LoVo (cell line): ENCODE data around the gene AIMP1.

ENCODE experiments used
- DNase-seq: peaks from one replicate; pipeline ENCODE4 v3.0.0-alpha.2; 2016; ENCODE audit warnings: low spot score

Gene AIMP1

GRCh38 chr4:106315968-106316772, at the start of gene AIMP1, which contains the start of gene TBCK:
TSS of gene AIMP1 (plus strand) at chr4:106316550. CDS start at chr4:106325010, 8,460 bp downstream.
TSS of gene TBCK (minus strand) at chr4:106316209. CDS start at chr4:106308960, 7,249 bp downstream.
- DNase-seq = peak; percentile 89

DNA sequence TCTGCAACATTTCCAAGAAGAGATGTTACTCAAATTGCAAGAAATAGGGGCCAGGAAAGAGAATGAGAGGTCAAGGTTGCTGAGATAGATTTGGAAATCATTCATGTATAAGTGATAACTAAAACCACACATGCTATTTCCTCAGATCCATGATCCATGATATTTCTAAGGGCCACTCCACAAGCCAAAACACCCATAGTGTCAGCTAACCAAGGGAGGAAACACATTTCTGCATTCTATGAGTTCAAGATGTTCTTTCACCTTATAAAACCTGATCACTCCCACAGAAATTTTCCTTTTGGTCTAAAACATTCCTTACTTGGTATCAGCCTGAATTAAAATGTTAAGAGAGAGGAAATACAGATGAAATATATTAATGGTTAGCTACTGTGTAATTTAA, 47.6 kb upstream of the AIMP1 start:
- no peak for DNase-seq

GRCh38 chr4:106269711-106270110, 46.6 kb upstream of the AIMP1 start:
- DNase-seq = no peak

- no peak for DNase-seq
These were observed 45.6 kb upstream of the AIMP1 start for GRCh38 chr4:106270736-106271135.

- DNase-seq = no peak
These were observed 42.5 kb upstream of the AIMP1 start for GRCh38 chr4:106273831-106274230.

GRCh38 chr4:106277140-106277675, 39.1 kb upstream of the AIMP1 start:
- no peak for DNase-seq

DNA sequence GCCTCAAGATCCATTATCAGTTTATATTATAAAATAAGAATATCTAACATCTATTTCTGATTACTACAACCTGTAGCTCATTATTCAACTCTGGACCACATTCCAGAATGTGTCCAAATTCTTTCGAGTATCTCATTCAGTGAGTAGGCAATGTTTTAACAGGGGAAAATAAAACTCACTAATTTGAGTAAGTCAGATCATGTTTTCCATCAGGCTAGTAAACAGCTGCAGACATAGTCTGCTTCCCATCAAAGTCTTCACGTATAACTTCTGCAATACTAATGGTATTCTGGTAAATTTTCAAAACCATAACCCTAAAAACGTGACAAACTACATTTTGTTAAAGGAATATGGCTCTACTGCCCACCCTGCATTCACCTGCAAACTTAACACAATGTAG, 32.1 kb upstream of the AIMP1 start:
- DNase-seq = no peak

DNA sequence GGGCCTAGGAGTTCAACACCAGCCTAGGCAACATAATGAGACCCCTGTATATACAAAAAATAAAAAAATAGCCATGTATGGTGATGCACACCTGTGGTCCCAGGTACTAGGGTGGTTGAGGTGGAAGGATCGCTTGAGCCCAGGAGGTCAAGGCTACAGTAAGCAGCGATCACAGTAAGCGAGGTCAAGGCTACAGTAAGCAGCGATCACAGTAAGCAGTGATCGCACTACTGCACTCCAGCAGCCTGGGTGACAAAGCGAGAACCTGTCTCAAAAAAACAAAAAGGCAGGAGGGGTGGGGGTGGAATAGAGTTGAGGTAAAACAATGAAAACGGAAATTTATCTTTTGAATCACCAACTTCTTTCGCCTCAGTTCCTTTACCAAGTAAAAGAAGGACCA, 29.7 kb upstream of the AIMP1 start:
- no peak for DNase-seq

DNA sequence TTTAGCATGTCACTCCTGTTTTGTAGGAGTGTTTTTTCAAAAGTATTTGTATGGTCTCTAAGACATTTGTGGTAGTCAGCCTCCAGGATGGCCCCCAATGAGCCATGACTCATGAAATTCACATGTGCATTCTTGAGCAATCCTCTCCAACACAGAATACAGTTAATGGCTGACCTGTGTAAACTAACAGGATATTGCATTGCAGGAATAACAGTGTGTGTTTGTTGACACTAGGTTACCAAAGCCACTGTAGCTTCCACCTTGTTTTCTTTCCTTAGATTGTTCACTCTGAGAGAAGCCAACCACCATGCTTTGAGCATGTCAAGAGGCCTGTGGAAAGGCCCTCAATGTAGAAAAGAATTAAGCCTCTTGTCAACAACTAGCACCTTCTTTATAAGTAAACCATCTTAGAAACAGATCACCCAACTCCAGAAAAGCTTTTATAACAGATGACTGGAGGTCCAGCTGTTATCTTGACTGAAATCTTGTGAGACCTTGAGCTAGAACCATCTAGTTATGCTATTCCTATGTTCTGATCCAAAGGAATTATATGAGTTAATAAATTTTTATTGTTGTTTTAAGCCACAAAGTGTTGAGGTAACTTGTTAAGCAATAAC, 28.9 kb upstream of the AIMP1 start:
- no peak for DNase-seq

DNA sequence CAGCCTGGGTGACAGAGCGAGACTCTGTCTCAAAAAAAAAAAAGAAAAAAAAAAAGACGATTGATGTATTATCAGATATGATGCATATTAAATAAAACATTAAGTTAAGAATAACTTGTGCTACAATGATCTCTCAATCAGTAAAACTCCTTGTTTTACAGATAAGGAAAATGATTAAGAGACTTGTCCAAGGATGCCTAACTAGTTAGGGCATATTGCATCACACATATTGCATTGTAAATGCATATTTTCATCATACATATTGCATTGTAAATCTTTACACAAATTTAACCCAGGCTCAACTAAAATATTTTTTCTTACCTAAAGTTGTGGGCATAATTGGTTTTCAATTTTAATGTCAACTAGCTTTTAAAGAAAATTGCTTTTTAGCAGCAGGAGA, 26.6 kb upstream of the AIMP1 start:
- no peak for DNase-seq

GRCh38 chr4:106291678-106292077, 24.7 kb upstream of the AIMP1 start:
- DNase-seq = no peak

- DNase-seq = no peak
These were observed 22.3 kb upstream of the AIMP1 start for GRCh38 chr4:106294062-106294461.

DNA sequence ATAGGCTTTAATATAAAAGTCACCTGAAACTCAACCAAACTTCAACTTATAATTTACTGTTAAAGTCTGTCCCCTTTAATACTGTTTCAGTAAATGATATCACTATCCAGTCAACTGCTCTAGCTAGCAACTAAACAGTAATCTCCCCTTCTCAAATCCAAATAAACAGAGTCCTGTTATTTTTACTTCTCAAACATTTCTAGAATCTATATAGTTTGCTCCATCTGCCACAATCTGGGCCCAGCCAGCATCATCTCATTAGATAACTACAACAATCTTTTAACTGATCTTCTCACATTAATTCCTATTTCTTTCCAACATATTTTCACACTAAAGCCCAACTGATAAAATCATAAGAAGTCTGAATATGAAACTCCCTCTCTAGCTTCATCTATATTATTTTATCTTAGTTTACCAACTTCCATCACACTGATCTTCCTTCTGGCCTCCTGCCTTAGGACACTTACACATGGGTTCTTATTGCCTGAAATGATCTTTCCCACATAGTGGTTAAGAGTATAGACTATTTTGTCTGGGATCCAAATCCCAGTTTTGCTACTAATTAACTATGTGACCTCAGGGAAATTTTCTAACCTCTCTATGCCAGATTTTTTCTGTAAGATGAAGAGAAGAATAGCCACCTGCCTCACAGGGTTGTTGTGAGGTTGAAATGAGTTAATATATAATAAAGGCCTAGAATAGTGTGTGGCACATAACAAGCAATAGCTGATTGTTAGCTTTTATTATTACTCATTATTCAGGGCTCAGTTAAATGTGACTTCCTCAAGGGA, 18.9 kb upstream of the AIMP1 start:
- DNase-seq = no peak

- no peak for DNase-seq
These were observed 16.4 kb upstream of the AIMP1 start for GRCh38 chr4:106299977-106300376.

GRCh38 chr4:106301393-106302061, 14.8 kb upstream of the AIMP1 start:
- DNase-seq = no peak

DNA sequence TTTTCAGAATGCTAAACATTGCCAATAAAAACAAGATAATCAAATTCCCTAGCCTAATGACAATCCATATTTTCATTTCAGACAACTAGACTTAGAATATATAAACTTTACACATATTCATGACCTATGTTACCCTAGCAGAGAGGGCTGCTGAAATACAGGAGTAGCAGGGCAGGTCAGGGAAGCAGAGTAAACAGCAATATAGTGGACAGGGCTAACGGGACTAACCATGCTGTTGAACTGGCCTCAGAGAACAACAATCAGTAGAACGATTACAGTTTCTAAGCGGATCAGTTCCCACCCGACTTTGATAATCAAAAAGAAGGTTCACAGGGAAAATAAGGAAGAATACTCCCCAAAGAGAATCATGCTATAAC, 14.3 kb upstream of the AIMP1 start:
- no peak for DNase-seq

- DNase-seq = no peak
These were observed 12.6 kb upstream of the AIMP1 start for GRCh38 chr4:106303548-106304281.

DNA sequence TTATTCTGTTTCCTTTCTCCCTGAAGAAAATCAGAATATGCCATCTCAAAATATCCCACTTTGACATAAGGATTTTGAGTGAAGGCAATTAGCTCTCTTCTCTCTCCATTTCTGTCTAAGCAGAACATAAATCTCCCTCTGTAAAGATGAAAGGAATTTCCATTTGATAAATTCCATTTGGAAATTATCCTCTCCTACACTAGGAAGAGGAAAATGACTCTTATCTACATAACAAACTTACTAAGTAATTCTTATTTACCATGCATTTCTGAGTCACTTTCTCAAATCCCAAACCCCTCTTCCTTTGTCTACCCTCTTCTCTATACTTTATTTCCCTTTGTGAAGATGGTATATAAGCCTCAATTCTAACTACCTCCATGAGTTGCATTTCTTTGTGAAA, 11.7 kb upstream of the AIMP1 start:
- DNase-seq = no peak

GRCh38 chr4:106305435-106306055, 10.8 kb upstream of the AIMP1 start:
- no peak for DNase-seq

DNA sequence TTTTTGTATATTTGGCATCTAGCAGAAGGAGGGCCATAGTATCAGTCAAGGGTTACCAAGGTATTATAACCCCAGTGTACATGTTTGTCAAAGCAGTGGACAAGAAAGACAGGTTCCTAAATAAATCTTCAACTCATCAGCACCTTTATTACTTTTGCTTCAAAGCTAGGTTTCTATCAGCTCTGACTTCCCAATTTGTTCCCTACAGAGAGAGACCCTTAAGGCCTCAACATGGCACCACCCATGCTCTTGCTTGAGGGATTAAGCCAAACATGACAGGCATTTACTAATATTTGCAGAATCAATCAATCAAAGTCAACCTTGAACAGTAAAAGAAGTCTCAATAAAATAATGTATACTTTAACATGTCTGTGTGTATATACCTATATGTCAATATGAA, 9.8 kb upstream of the AIMP1 start:
- DNase-seq = no peak

DNA sequence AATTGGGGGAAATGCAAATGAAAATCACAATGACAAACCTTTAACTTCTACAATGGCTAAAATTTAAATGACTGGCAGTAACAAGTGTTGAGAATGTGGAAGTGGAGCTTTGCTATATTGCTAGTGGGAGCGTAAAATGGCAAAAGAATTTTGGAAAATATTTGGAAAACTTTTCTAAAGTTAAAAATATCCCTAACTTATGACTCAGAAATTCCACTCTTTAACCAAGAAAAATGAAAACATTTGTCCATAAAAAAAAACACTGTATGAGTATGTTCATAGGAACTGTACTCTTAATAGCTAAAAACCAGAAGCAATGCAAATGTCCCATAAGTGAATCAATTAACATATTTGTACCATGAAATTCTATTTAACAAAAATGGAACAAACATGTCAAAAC, 4.0 kb upstream of the AIMP1 start:
- no peak for DNase-seq
